T-helper 1 cell treated with Interleukin-12 subunit alpha and Interleukin-12 subunit beta and Interleukin-4 antibody, amounts not matched to agents 30 μg/mL and 1 μg/mL, for 36 hours (primary cell): ENCODE results near the gene SLC66A2.
A peak's percentile ranks its signal among the peaks of the same experiment; 100 is the strongest.
"Not testable (repeated sequence)": the region's sequence is repeated elsewhere in the genome, so short reads cannot be mapped to it uniquely, and the experiment has no call there.

Experiments
- H3K27ac Mint-ChIP-seq: one replicate; pipeline ENCODE4 v1.8.0; 2021; ENCODE audit warnings: mild to moderate bottlenecking, mixed read lengths
- H3K27me3 Mint-ChIP-seq: one replicate; pipeline ENCODE4 v1.8.0; 2021; ENCODE audit warnings: low read depth, mixed read lengths
- H3K36me3 Mint-ChIP-seq: one replicate; pipeline ENCODE4 v1.8.0; 2021; ENCODE audit warnings: low read depth, mixed read lengths
- H3K4me1 Mint-ChIP-seq: one replicate; pipeline ENCODE4 v1.8.0; 2021; ENCODE audit warnings: low read depth, mixed read lengths
- H3K4me3 Mint-ChIP-seq: one replicate; pipeline ENCODE4 v1.8.0; 2021; ENCODE audit warnings: mild to moderate bottlenecking, moderate library complexity, mixed read lengths
- H3K9me3 Mint-ChIP-seq: one replicate; pipeline ENCODE4 v1.8.0; 2021; ENCODE audit warnings: mixed read lengths

Gene SLC66A2

GRCh38 chr18:79951545-79952455 lies at the start of gene SLC66A2:
Gene SLC66A2 (minus strand): TSS chr18:79951653. CDS start chr18:79950926, 727 bp downstream.
- H3K9me3 Mint-ChIP-seq: no peaks in the 10 kb centered on the region
- H3K27me3 Mint-ChIP-seq: peaks cover 4% of the 10 kb centered on the region
- peak within 1 kb of the TSS; percentile 76 for H3K27ac Mint-ChIP-seq
- peaks cover 3% of the 10 kb centered on the region for H3K36me3 Mint-ChIP-seq
- H3K4me1 Mint-ChIP-seq: peaks cover 14% of the 10 kb centered on the region
- H3K4me3 Mint-ChIP-seq: peak within 1 kb of the TSS; percentile 83

DNA sequence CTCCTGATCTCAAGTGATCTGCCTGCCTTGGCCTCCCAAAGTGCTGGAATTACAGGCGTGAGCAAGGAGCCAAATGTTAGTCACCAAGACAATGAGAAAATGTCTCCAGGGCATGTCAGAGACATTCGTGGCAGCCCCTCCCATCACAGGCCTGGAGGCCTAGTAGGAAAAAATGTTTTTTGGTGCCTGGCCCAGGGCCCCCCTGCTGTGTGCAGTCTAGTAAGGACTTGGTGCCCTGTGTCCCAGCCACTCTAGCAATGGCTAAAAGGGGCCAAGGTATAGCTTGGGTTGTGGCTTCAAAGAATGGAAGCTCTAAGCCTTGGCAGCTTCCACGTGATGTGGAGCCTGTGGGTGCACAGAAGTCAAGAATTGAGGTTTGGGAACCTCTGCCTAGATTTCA lies 49.4 kb upstream of the SLC66A2 start:
- Mint-ChIP-seq H3K9me3 (peaks cover 17% of the 10 kb centered on the region), H3K4me3 (no peak overlapping the region), H3K27me3 (peaks cover 4% of the 10 kb centered on the region), H3K36me3 (no peaks in the 10 kb centered on the region), H3K4me1 (no peaks in the 10 kb centered on the region), H3K27ac (no peak overlapping the region)

DNA sequence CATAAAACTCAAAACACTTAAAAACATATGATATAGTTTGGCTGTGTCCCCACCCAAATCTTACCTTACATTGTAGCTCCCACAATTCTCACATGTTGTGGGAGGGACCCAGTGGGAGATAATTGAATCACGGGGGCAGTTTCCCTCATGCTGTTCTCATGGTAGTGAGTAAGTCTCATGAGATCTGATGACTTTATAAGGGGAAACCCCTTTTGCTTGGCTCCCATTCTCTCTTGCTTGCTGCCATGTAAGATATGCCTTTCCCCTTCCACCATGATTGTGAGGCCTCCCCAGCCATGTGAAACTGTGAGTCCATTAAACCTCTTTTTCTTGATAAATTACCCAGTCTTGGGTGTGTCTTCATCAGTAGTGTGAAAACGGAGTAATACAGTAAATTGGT lies 48.2 kb upstream of the SLC66A2 start:
- H3K27me3 Mint-ChIP-seq, H3K36me3 Mint-ChIP-seq, H3K4me1 Mint-ChIP-seq, H3K4me3 Mint-ChIP-seq, H3K27ac Mint-ChIP-seq: not testable (repeated sequence)
- peaks cover 14% of the 10 kb centered on the region for H3K9me3 Mint-ChIP-seq

- Mint-ChIP-seq H3K36me3 (no peaks in the 10 kb centered on the region), H3K27me3 (no peaks in the 10 kb centered on the region), H3K4me1 (peaks cover 13% of the 10 kb centered on the region), H3K4me3 (no peak overlapping the region), H3K27ac (no peak overlapping the region), H3K9me3 (no peaks in the 10 kb centered on the region)
Observed at GRCh38 chr18:79991494-79991893, 40.0 kb upstream of the SLC66A2 start.

DNA sequence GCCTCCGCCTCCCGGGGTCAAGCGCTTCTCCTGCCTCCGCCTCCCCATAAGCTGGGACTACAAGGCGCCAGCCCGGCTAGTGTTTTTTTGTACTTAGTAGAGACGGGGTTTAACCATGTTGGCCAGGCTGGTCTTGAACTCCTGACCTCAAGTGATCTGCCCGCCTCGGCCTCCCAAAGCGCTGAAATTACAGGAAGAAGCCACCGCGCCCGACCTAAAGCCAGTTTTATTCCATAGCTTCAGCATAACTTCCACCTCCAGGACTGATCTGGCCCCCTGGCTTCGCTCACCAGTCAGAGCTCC lies 37.7 kb upstream of the SLC66A2 start:
- H3K27ac Mint-ChIP-seq: peak overlapping the region; percentile 96
- peak overlapping the region; percentile 98 for H3K4me3 Mint-ChIP-seq
- H3K4me1 Mint-ChIP-seq: peaks cover 28% of the 10 kb centered on the region
- no peaks in the 10 kb centered on the region for H3K9me3 Mint-ChIP-seq
- peaks cover 5% of the 10 kb centered on the region for H3K36me3 Mint-ChIP-seq
- H3K27me3 Mint-ChIP-seq: no peaks in the 10 kb centered on the region

GRCh38 chr18:79988451-79989194 lies 37.2 kb upstream of the SLC66A2 start, which contains the start of gene TXNL4A:
Gene TXNL4A (minus strand): TSS chr18:79988563. CDS start chr18:79988392, 171 bp downstream.
- peak within 1 kb of the TSS; percentile 96 for H3K27ac Mint-ChIP-seq
- H3K9me3 Mint-ChIP-seq: no peaks in the 10 kb centered on the region
- H3K36me3 Mint-ChIP-seq: peaks cover 7% of the 10 kb centered on the region
- H3K4me1 Mint-ChIP-seq: peaks cover 33% of the 10 kb centered on the region
- no peaks in the 10 kb centered on the region for H3K27me3 Mint-ChIP-seq
- peak within 1 kb of the TSS; percentile 98 for H3K4me3 Mint-ChIP-seq

DNA sequence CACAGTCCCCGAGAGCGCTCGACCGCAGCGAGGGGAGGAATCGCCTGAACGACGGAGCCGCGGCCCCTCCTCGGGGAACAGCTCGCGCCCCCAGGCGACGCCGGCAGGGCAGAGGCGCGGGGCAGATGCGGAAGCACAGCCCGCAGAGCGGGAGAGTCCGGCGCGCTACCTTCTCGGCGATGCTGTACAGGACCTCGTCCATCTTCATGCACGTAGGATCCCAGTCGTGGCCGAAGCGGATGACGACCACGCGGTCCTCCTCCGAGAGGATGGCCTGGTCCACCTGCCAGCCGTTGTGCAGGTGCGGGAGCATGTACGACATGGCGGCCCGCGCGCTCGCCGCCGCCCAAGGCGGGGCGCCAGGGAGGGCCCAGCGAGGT lies 36.6 kb upstream of the SLC66A2 start:
- Mint-ChIP-seq H3K27me3 (no peaks in the 10 kb centered on the region), H3K9me3 (no peaks in the 10 kb centered on the region), H3K27ac (peak overlapping the region; percentile 87), H3K4me3 (peak overlapping the region; percentile 87), H3K36me3 (peaks cover 7% of the 10 kb centered on the region), H3K4me1 (peaks cover 38% of the 10 kb centered on the region)

DNA sequence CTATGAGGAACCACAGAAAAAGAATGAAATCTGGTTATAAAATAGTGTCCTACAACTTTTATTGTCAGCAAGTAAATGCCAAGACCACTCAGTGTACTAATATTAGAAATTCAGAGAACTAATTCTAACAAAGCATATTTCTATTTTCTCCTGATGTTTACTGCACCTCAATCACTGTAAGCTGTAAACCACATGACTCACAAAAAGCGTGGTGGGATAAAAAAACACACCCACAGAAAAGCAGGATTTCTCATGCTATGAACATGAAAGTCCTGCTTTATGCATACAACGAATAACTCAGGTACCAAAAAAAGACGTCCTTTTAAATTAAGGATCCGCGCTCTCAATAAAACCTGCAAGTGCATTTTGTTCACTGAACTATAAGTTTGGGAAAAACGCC lies 36.1 kb upstream of the SLC66A2 start:
- H3K4me3 Mint-ChIP-seq: peak overlapping the region; percentile 87
- no peaks in the 10 kb centered on the region for H3K27me3 Mint-ChIP-seq
- H3K36me3 Mint-ChIP-seq: peaks cover 7% of the 10 kb centered on the region
- H3K9me3 Mint-ChIP-seq: no peaks in the 10 kb centered on the region
- H3K4me1 Mint-ChIP-seq: peaks cover 40% of the 10 kb centered on the region
- H3K27ac Mint-ChIP-seq: peak overlapping the region; percentile 87

DNA sequence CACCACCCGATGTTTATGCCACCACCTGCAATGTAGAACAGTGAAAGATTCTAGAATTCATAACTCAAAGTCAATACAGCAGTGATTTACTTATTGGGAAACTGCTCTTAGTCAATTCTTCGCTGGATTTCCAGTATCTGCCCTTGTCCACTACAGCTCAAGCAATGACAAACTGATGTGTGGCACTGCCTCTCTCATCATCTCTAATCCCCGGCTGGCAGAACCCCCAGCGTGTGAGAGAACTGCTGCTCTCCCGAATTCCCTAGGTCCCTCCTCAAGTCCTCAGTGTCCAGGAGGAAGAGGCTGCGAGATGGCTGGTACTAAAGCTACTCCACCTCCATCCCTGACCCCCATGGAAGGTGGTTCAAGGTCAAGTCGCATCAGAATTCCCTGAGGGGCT lies 35.3 kb upstream of the SLC66A2 start:
- H3K9me3 Mint-ChIP-seq: no peaks in the 10 kb centered on the region
- H3K27me3 Mint-ChIP-seq: no peaks in the 10 kb centered on the region
- H3K36me3 Mint-ChIP-seq: peaks cover 12% of the 10 kb centered on the region
- peaks cover 45% of the 10 kb centered on the region for H3K4me1 Mint-ChIP-seq
- peak overlapping the region; percentile 42 for H3K27ac Mint-ChIP-seq
- peak overlapping the region; percentile 87 for H3K4me3 Mint-ChIP-seq

- Mint-ChIP-seq H3K9me3 (no peaks in the 10 kb centered on the region), H3K27me3 (no peaks in the 10 kb centered on the region), H3K4me1 (peaks cover 49% of the 10 kb centered on the region), H3K27ac (no peak overlapping the region), H3K4me3 (peak overlapping the region; percentile 66), H3K36me3 (peaks cover 12% of the 10 kb centered on the region)
Observed at GRCh38 chr18:79985172-79985571, 33.7 kb upstream of the SLC66A2 start.

DNA sequence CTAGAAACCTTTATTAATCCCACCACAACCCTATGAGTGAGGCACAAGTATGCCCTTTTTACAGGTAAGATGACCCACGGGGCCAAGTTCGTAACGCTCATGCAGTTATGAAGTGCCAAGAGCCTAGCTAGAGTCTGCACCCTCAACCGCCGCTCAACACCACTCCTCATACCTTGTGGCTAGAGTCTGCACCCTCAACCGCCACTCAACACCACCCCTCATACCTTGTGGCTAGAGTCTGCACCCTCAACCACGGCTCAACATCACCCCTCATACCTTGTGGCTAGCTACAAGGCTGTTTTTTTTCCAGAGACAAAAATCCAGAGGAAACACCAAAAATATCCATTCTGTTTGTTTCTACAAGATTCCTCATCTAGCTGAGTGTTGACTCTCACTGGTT lies 32.3 kb upstream of the SLC66A2 start:
- H3K9me3 Mint-ChIP-seq: no peaks in the 10 kb centered on the region
- no peaks in the 10 kb centered on the region for H3K27me3 Mint-ChIP-seq
- peaks cover 12% of the 10 kb centered on the region for H3K36me3 Mint-ChIP-seq
- peak overlapping the region; percentile 9 for H3K4me3 Mint-ChIP-seq
- peak overlapping the region; percentile 59 for H3K27ac Mint-ChIP-seq
- peaks cover 53% of the 10 kb centered on the region for H3K4me1 Mint-ChIP-seq

- Mint-ChIP-seq H3K4me1 (peaks cover 53% of the 10 kb centered on the region), H3K9me3 (no peaks in the 10 kb centered on the region), H3K27me3 (no peaks in the 10 kb centered on the region), H3K4me3 (no peak overlapping the region), H3K27ac (no peak overlapping the region), H3K36me3 (peaks cover 12% of the 10 kb centered on the region)
Observed at GRCh38 chr18:79983253-79983652, 31.8 kb upstream of the SLC66A2 start.

GRCh38 chr18:79982736-79983135 lies 31.3 kb upstream of the SLC66A2 start:
- peak overlapping the region; percentile 2 for H3K27ac Mint-ChIP-seq
- peaks cover 12% of the 10 kb centered on the region for H3K36me3 Mint-ChIP-seq
- H3K27me3 Mint-ChIP-seq: no peaks in the 10 kb centered on the region
- H3K4me1 Mint-ChIP-seq: peaks cover 56% of the 10 kb centered on the region
- H3K9me3 Mint-ChIP-seq: no peaks in the 10 kb centered on the region
- no peak overlapping the region for H3K4me3 Mint-ChIP-seq

DNA sequence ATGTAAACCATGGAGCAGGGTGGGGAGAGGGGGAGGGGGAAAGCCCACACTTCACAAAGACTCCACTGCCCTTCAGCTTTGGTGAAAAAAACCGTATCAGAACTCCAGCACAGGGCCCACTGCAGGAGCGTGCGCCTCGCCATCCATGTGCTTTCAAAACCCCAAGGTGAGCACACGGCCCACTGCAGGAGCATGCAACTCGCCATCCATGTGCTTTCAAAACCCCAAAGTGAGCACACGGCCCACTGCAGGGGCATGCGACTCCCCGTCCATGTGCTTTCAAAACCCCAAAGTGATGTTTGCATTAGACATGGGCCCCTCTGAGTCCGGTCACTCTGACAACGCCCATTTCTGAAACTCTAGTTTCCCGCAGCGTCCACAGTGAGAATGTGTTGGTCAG lies 29.1 kb upstream of the SLC66A2 start:
- Mint-ChIP-seq H3K4me3 (no peak overlapping the region), H3K36me3 (peaks cover 12% of the 10 kb centered on the region), H3K4me1 (peaks cover 42% of the 10 kb centered on the region), H3K27me3 (no peaks in the 10 kb centered on the region), H3K9me3 (no peaks in the 10 kb centered on the region), H3K27ac (no peak overlapping the region)

DNA sequence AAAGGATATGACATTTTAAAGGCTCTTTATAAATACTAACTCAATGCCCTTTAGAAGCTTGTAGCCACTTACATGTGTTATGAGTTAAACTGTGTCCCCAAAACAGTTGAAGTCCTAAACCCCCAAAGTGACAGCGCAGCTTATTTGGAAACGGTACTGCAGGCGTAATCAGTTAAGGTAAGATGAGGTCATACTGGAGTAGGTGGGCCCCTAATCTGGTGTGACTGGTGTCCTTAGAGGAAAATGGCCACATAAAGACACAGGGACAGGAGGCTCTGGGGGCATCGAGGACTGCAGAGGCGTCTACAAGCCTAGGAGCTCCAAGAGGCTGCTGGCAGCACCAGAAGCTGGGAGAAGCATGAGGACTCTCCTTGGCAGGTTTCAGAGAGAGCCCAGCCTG lies 28.4 kb upstream of the SLC66A2 start:
- no peak overlapping the region for H3K4me3 Mint-ChIP-seq
- no peak overlapping the region for H3K27ac Mint-ChIP-seq
- H3K27me3 Mint-ChIP-seq: no peaks in the 10 kb centered on the region
- H3K36me3 Mint-ChIP-seq: peaks cover 14% of the 10 kb centered on the region
- H3K4me1 Mint-ChIP-seq: peaks cover 39% of the 10 kb centered on the region
- no peaks in the 10 kb centered on the region for H3K9me3 Mint-ChIP-seq
